Neural progenitor cell (in vitro differentiated cells): ENCODE results near the gene VAV2. TPM values are rescaled to one million over a fixed set of nuclear protein-coding genes. Genes with fewer than 3 reads are reported as not detected.

Source experiments
- DNase-seq: peaks from one replicate; pipeline ENCODE4 v3.0.0-alpha.2; 2016; ENCODE audit warnings: low spot score
- H2AFZ ChIP-seq: fragments of 200-600 bp; sonication (generic); replicated peaks from 2 replicates; pipeline ENCODE4 v1.6.1; 2016; ENCODE audit warnings: antibody characterized with exemption
- H3F3A ChIP-seq: fragments of 200-600 bp; sonication (generic); 2 replicates; pipeline ENCODE4 v1.6.1; 2016; ENCODE audit warnings: antibody characterized with exemption, low read depth
- H3K27ac ChIP-seq: fragments of 200-600 bp; sonication (generic); 2 replicates; pipeline ENCODE4 v1.5.1; 2016; ENCODE audit warnings: mild to moderate bottlenecking
- H3K27me3 ChIP-seq: fragments of 200-600 bp; sonication (generic); 2 replicates; pipeline ENCODE4 v1.6.1; 2016; ENCODE audit warnings: mild to moderate bottlenecking, moderate library complexity
- H3K36me3 ChIP-seq: fragments of 200-600 bp; sonication (generic); 2 replicates; pipeline ENCODE4 v1.5.1; 2016
- H3K4me1 ChIP-seq: fragments of 200-600 bp; sonication (generic); 2 replicates; pipeline ENCODE4 v1.6.1; 2016; ENCODE audit warnings: mixed run types
- H3K4me2 ChIP-seq: fragments of 200-600 bp; sonication (generic); 2 replicates; pipeline ENCODE4 v1.6.1; 2016
- H3K4me3 ChIP-seq: fragments of 200-600 bp; sonication (generic); 2 replicates; pipeline ENCODE4 v1.5.1; 2016
- H3K79me2 ChIP-seq: fragments of 200-600 bp; sonication (generic); 2 replicates; pipeline ENCODE4 v1.6.1; 2016; ENCODE audit warnings: low read depth
- H3K9ac ChIP-seq: fragments of 200-600 bp; sonication (generic); 2 replicates; pipeline ENCODE4 v1.6.1; 2016
- H3K9me3 ChIP-seq: fragments of 200-600 bp; sonication (generic); 2 replicates; pipeline ENCODE4 v1.5.1; 2016; ENCODE audit warnings: low read depth
- H4K20me1 ChIP-seq: fragments of 200-600 bp; sonication (generic); 2 replicates; pipeline ENCODE4 v1.6.1; 2016; ENCODE audit warnings: low read depth
- H3K27ac Mint-ChIP-seq: 3 replicates; pipeline ENCODE4 v1.8.0; 2021; ENCODE audit warnings: mixed read lengths
- H3K27me3 Mint-ChIP-seq: 2 replicates; pipeline ENCODE4 v1.8.0; 2022; ENCODE audit warnings: low read depth, mild to moderate bottlenecking, inconsistent platforms, moderate library complexity, mixed read lengths; ENCODE audit not compliant: insufficient read depth
- H3K36me3 Mint-ChIP-seq: 3 replicates; pipeline ENCODE4 v1.8.0; 2021; ENCODE audit warnings: mixed read lengths
- H3K4me1 Mint-ChIP-seq: 3 replicates; pipeline ENCODE4 v1.8.0; 2021; ENCODE audit warnings: mixed read lengths
- H3K4me3 Mint-ChIP-seq: 3 replicates; pipeline ENCODE4 v1.8.0; 2021; ENCODE audit warnings: mild to moderate bottlenecking, moderate library complexity, mixed read lengths
- H3K9me3 Mint-ChIP-seq: 3 replicates; pipeline ENCODE4 v1.8.0; 2020; ENCODE audit warnings: mixed read lengths
- EZH2 ChIP-seq: fragments of 200-600 bp; sonication (generic); IDR thresholded peaks from 2 replicates; pipeline ENCODE4 v1.6.1; 2017; ENCODE audit warnings: antibody characterized with exemption, mild to moderate bottlenecking, moderate library complexity
- EZH2phosphoT487 ChIP-seq: fragments of 200-600 bp; sonication (generic); IDR thresholded peaks from 2 replicates; pipeline ENCODE4 v1.6.1; 2017; ENCODE audit warnings: antibody characterized with exemption
- total RNA-seq: library from RNA; depleted of rRNA; stranded (reverse); fragments of >200 nt; gene quantifications from 2 replicates; pipeline ENCODE4 v1.2.3, GENCODE V29; 2015; ENCODE audit warnings: low replicate concordance
- TF ChIP-seq, protein P1 (sequence below): fragments of 200-600 bp; sonication (generic); IDR thresholded peaks from 2 replicates; pipeline ENCODE4 v1.5.1; 2017; ENCODE audit warnings: antibody characterized with exemption, mild to moderate bottlenecking

VAV2 gene
- total RNA-seq, 1 donor from 2014 or later, result 12.9 TPM

DNA sequence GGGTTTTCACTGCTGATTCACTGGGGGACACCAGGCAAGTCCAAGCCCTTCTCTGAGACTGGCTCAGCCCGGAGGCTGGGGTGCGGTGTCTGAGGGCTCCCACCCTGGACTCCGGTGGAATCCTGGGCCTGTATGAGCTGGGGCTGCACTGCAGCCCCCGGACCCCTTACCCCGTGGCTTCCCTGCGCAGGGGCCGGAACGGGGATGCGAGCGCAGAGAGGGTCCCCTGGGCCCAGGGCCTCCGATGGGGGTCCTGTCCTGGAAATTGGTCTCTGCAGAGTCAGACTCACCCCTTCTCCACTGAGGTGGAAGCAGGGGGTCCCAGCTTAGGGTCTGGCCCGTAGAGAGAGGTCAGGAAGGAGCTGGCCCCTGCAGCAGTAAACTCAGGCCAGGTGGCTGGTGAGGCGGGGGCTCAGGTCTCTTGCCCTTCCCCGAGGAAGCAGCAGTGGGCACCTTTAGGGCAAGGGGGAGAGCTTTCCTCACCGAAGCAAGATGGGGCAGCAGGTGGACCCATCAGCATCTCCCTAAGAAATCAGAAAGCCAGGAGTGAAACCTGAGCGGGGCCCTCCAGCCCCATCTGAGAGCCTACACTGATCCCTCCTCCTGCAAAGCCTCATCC lies 1.6 kb upstream of the VAV2 start:
- Mint-ChIP-seq H3K4me1 (peaks cover 29% of the 10 kb centered on the region), H3K27ac (no peak overlapping the region)
- no peak overlapping the region for H2AFZ ChIP-seq

DNA sequence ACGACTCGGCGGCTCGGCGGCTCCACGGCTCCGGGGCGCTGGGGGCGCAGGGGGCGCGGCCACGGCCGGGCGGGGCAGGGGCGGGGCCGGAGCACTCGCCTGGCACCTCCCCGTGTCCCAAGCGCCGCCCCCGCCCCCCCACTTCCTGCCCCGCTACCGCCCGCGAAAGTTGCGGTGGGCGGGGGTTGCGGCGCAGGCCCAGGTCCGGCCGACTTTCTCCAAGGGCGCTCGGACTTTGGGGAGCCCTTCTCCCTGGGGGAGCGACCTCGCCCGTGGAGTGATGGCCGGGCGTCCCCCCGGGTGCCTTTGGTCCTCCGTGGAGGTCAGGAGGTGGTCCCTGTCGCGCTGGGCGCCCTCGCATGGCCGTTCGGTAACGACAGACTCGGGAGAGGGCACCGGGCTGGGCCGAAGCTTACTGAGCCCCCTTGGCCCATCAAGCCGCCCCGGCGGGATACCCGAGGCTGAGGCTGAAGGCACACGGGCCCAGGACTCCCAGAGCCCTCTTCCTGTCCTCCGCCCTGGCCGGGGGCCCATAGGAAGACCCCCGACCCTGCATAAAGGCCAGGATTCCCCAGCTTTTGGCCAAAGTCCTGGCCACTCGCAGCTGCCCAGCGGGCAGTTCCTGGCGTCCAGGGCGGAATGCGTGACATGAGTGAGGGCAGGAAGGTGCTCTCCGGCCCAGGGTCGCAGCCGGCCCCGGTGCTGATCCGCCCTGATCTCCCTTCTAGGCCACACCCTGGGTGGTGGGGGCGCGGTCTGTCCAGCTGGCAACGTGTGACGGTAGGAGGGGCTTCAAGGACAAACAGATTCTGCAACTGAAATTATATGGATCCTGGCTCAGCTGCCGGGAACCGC lies 883 bp upstream of the VAV2 start:
- H3K4me1 Mint-ChIP-seq, result peaks cover 34% of the 10 kb centered on the region
- Histone ChIP-seq H4K20me1 (peaks cover 34% of the 10 kb centered on the region), H3K27ac (no peak overlapping the region), H3K36me3 (no peaks in the 10 kb centered on the region), H3K4me2 (peak overlapping the region; percentile 86), H3K9me3 (no peaks in the 10 kb centered on the region), H3K4me3 (peak overlapping the region; percentile 87), H3K4me1 (peaks cover 20% of the 10 kb centered on the region), H2AFZ (peak overlapping the region; percentile 67), H3K27me3 (no peaks in the 10 kb centered on the region), H3K79me2 (peaks cover 43% of the 10 kb centered on the region), H3F3A (peaks cover 21% of the 10 kb centered on the region), H3K9ac (peak overlapping the region; percentile 28)
- peak overlapping the region; percentile 86 for H3K4me3 Mint-ChIP-seq
- no peak for TF ChIP-seq EZH2
- no peak for TF ChIP-seq EZH2phosphoT487
- TF ChIP-seq, protein P1, sequence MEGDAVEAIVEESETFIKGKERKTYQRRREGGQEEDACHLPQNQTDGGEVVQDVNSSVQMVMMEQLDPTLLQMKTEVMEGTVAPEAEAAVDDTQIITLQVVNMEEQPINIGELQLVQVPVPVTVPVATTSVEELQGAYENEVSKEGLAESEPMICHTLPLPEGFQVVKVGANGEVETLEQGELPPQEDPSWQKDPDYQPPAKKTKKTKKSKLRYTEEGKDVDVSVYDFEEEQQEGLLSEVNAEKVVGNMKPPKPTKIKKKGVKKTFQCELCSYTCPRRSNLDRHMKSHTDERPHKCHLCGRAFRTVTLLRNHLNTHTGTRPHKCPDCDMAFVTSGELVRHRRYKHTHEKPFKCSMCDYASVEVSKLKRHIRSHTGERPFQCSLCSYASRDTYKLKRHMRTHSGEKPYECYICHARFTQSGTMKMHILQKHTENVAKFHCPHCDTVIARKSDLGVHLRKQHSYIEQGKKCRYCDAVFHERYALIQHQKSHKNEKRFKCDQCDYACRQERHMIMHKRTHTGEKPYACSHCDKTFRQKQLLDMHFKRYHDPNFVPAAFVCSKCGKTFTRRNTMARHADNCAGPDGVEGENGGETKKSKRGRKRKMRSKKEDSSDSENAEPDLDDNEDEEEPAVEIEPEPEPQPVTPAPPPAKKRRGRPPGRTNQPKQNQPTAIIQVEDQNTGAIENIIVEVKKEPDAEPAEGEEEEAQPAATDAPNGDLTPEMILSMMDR, result peak; percentile 53
- no peaks in the 10 kb centered on the region for H3K36me3 Mint-ChIP-seq
- H3K27ac Mint-ChIP-seq, result no peak overlapping the region
- no peaks in the 10 kb centered on the region for H3K27me3 Mint-ChIP-seq
- no peaks in the 10 kb centered on the region for H3K9me3 Mint-ChIP-seq
- DNase-seq, result peak; percentile 87

More for the DNA sequence above, 1.6 kb upstream of the VAV2 start:
- Histone ChIP-seq H3K4me1 (peaks cover 20% of the 10 kb centered on the region), H3K27ac (no peak overlapping the region), H3K4me2 (peak overlapping the region; percentile 86), H4K20me1 (peaks cover 26% of the 10 kb centered on the region), H3K27me3 (no peaks in the 10 kb centered on the region), H3K79me2 (peaks cover 36% of the 10 kb centered on the region), H3K4me3 (peak overlapping the region; percentile 87), H3F3A (peaks cover 21% of the 10 kb centered on the region), H3K36me3 (no peaks in the 10 kb centered on the region), H3K9me3 (no peaks in the 10 kb centered on the region), H3K9ac (no peak overlapping the region)
- H3K27me3 Mint-ChIP-seq, result no peaks in the 10 kb centered on the region
- H3K9me3 Mint-ChIP-seq, result no peaks in the 10 kb centered on the region
- TF ChIP-seq EZH2, result no peak
- no peak for TF ChIP-seq EZH2phosphoT487
- H3K36me3 Mint-ChIP-seq, result no peaks in the 10 kb centered on the region
- peak overlapping the region; percentile 86 for H3K4me3 Mint-ChIP-seq
- DNase-seq, result peak; percentile 25

GRCh38 chr9:133991214-133991921 lies 756 bp downstream of the VAV2 start:
- Histone ChIP-seq H3K9me3 (no peaks in the 10 kb centered on the region), H2AFZ (no peak overlapping the region), H3K4me1 (peaks cover 22% of the 10 kb centered on the region), H3F3A (peaks cover 21% of the 10 kb centered on the region), H3K4me3 (peak overlapping the region; percentile 87), H3K27ac (no peak overlapping the region), H3K9ac (no peak overlapping the region), H3K4me2 (peak overlapping the region; percentile 86), H3K79me2 (peaks cover 60% of the 10 kb centered on the region), H3K36me3 (no peaks in the 10 kb centered on the region), H3K27me3 (no peaks in the 10 kb centered on the region), H4K20me1 (peaks cover 50% of the 10 kb centered on the region)
- H3K9me3 Mint-ChIP-seq, result no peaks in the 10 kb centered on the region
- peak overlapping the region; percentile 60 for H3K27ac Mint-ChIP-seq
- H3K4me1 Mint-ChIP-seq, result peaks cover 44% of the 10 kb centered on the region
- DNase-seq, result peak; percentile 64
- peaks cover under 1% of the 10 kb centered on the region for H3K36me3 Mint-ChIP-seq
- peaks cover 3% of the 10 kb centered on the region for H3K27me3 Mint-ChIP-seq
- TF ChIP-seq EZH2 (no peak), EZH2phosphoT487 (no peak)
- TF ChIP-seq, protein P1, result no peak
- H3K4me3 Mint-ChIP-seq, result peak overlapping the region; percentile 94
